IMR-90 (cell line): Measurements from ENCODE around the gene TSC1. TPM values are rescaled to one million over a fixed set of nuclear protein-coding genes. Genes with fewer than 3 reads are reported as not detected.

ENCODE experiments used
- ATAC-seq: fragments of 200-7000 bp; cut with Tn5 transposase; 2 replicates; pipeline ENCODE4 v1.9.1; 2020; ENCODE audit warnings: low read depth, mild to moderate bottlenecking, moderate library complexity
- BruUV-seq: library from RNA; stranded (reverse); fragments of 400-500 nt; replicated peaks from 2 replicates; lab custom pipeline; 2021; lab: Mats Ljungman, UMichigan
- CTCF ChIA-PET: fragments of 300-600 bp; formaldehyde crosslinking; extraction: SDS; loops from one replicate; lab custom pipeline; 2021; ENCODE audit warnings: antibody characterized with exemption; lab: Yijun Ruan, JAX
- POLR2A ChIA-PET: fragments of 300-600 bp; sonication (Branson Sonifier 250); formaldehyde crosslinking; loops from one replicate; lab custom pipeline; 2022; ENCODE audit warnings: antibody characterized with exemption; ENCODE audit not compliant: unreplicated experiment; lab: Charles Lee
- DNase-seq: peaks from one replicate; pipeline ENCODE4 v3.0.0; 2013
- H2AFZ ChIP-seq: replicated peaks from 2 replicates; pipeline ENCODE3; 2013; ENCODE audit warnings: low read length, mild to moderate bottlenecking; ENCODE audit not compliant: poor library complexity
- H2AK5ac ChIP-seq: 2 replicates; pipeline ENCODE4 v1.6.1; 2013; ENCODE audit warnings: low read depth, low read length, inconsistent platforms
- H2AK9ac ChIP-seq: replicated peaks from 2 replicates; pipeline ENCODE3; 2013; ENCODE audit warnings: mild to moderate bottlenecking, low read depth, low read length, moderate library complexity; ENCODE audit not compliant: poor library complexity
- H2BK120ac ChIP-seq: 2 replicates; pipeline ENCODE4 v1.6.1; 2013; ENCODE audit warnings: low read depth, low read length, inconsistent platforms
- H2BK15ac ChIP-seq: 3 replicates; pipeline ENCODE4 v1.6.1; 2013; ENCODE audit warnings: low read depth, low read length, inconsistent platforms
- H2BK20ac ChIP-seq: 2 replicates; pipeline ENCODE4 v1.6.1; 2013; ENCODE audit warnings: low read depth, mild to moderate bottlenecking, inconsistent platforms, low read length, moderate library complexity
- H2BK5ac ChIP-seq: 2 replicates; pipeline ENCODE4 v1.6.1; 2013; ENCODE audit warnings: mild to moderate bottlenecking, low read depth, low read length, inconsistent platforms; ENCODE audit not compliant: poor library complexity, severe bottlenecking
- H3K14ac ChIP-seq: replicated peaks from 2 replicates; pipeline ENCODE4 v1.6.1; 2013; ENCODE audit warnings: low read depth, low read length, inconsistent platforms
- H3K18ac ChIP-seq: 2 replicates; pipeline ENCODE4 v1.6.1; 2013; ENCODE audit warnings: low read depth, low read length, control low read depth
- H3K23ac ChIP-seq: 2 replicates; pipeline ENCODE4 v1.6.1; 2013; ENCODE audit warnings: low read depth, low read length, inconsistent platforms
- H3K27ac ChIP-seq: 2 replicates; pipeline ENCODE4 v1.5.1; 2013; ENCODE audit warnings: mild to moderate bottlenecking, control low read depth, low read length; ENCODE audit not compliant: insufficient read depth
- H3K27me3 ChIP-seq: 2 replicates; pipeline ENCODE4 v1.6.1; 2013; ENCODE audit warnings: low read length; ENCODE audit not compliant: control insufficient read depth, insufficient read depth
- H3K36me3 ChIP-seq: 2 replicates; pipeline ENCODE4 v1.6.1; 2013; ENCODE audit warnings: low read length, mixed read lengths; ENCODE audit not compliant: control insufficient read depth, insufficient read depth
- H3K4ac ChIP-seq: 2 replicates; pipeline ENCODE4 v1.6.1; 2013; ENCODE audit warnings: low read depth, low read length, inconsistent platforms
- H3K4me1 ChIP-seq: 2 replicates; pipeline ENCODE4 v1.6.1; 2013; ENCODE audit warnings: low read length, mixed read lengths; ENCODE audit not compliant: control insufficient read depth, insufficient read depth
- H3K4me2 ChIP-seq: 2 replicates; pipeline ENCODE4 v1.6.1; 2013; ENCODE audit warnings: low read depth, mild to moderate bottlenecking, control low read depth, low read length, moderate library complexity
- H3K4me3 ChIP-seq: 2 replicates; pipeline ENCODE4 v1.5.1; 2013; ENCODE audit warnings: low read depth, mild to moderate bottlenecking, control low read depth, low read length, moderate library complexity; ENCODE audit not compliant: insufficient read depth
- H3K56ac ChIP-seq: 2 replicates; pipeline ENCODE4 v1.6.1; 2013; ENCODE audit warnings: low read length, inconsistent platforms; ENCODE audit not compliant: insufficient read depth; ENCODE audit errors: extremely low read depth
- H3K79me1 ChIP-seq, 2 experiments: 2 replicates each; pipeline ENCODE4 v1.6.1; 2013; ENCODE audit warnings: low read length in 2 of 2, inconsistent platforms in 1 of 2, low read depth in 1 of 2
- H3K9ac ChIP-seq: 2 replicates; pipeline ENCODE4 v1.6.1; 2013; ENCODE audit warnings: low read depth, low read length, control low read depth
- H3K9me1 ChIP-seq: 2 replicates; pipeline ENCODE4 v1.6.1; 2013; ENCODE audit warnings: low read length, inconsistent platforms; ENCODE audit not compliant: insufficient read depth
- H3K9me3 ChIP-seq: 2 replicates; pipeline ENCODE4 v1.6.1; 2013; ENCODE audit warnings: low read length; ENCODE audit not compliant: control insufficient read depth, insufficient read depth
- H4K20me1 ChIP-seq: 2 replicates; pipeline ENCODE4 v1.6.1; 2013; ENCODE audit warnings: low read length, inconsistent platforms; ENCODE audit not compliant: insufficient read depth
- H4K5ac ChIP-seq: 2 replicates; pipeline ENCODE4 v1.6.1; 2013; ENCODE audit warnings: mild to moderate bottlenecking, low read depth, low read length, control low read depth
- H4K8ac ChIP-seq, 2 experiments: 2 replicates each; pipeline ENCODE4 v1.6.1; 2013; ENCODE audit warnings: low read depth in 2 of 2, low read length in 2 of 2, control low read depth in 1 of 2, inconsistent platforms in 1 of 2
- H4K91ac ChIP-seq: 2 replicates; pipeline ENCODE4 v1.6.1; 2013; ENCODE audit warnings: low read depth, low read length, inconsistent platforms; ENCODE audit not compliant: insufficient read depth
- POLR2A ChIP-seq: IDR thresholded peaks from 2 replicates; pipeline ENCODE4 v1.6.1; 2012; ENCODE audit warnings: mild to moderate bottlenecking, low read depth, low read length
- WGBS, 2 experiments: methylation state at CpG; one replicate each; pipeline versions ENCODE4 v1.1.5 to v1.1.7; 2013; ENCODE audit warnings: missing lambda C conversion rate in 2 of 2; ENCODE audit not compliant: insufficient read length in 1 of 2; ENCODE audit errors: extremely low coverage in 2 of 2; 5-methylcytosine and 5-hydroxymethylcytosine counted together
- dilution Hi-C: fragments of 300-500 bp; cut with HindIII; formaldehyde crosslinking; loops from one replicate; pipeline ENCODE4 v1.14.3; 2018; ENCODE audit warnings: low sequenced_read_pairs; ENCODE audit not compliant: unreplicated experiment
- in situ Hi-C: fragments of 300-500 bp; cut with MboI; formaldehyde crosslinking; loops from 3 replicates; pipeline ENCODE4 v1.14.3; 2019; ENCODE audit warnings: low sequenced_read_pairs, inconsistent platforms, mixed read lengths
- intact Hi-C: fragments of 100-400 bp; cut with micrococcal nuclease; formaldehyde crosslinking; loops from 2 replicates; pipeline ENCODE4 v1.10.0; 2022
- polyA plus RNA-seq, 3 experiments: library from polyadenylated mRNA; depleted of rRNA; stranded (reverse); fragments of >200 nt; gene quantifications; 2 replicates each; pipeline ENCODE4 v1.2.3, GENCODE V29; 2012; ENCODE audit warnings: low replicate concordance in 1 of 3
- total RNA-seq: library from RNA; depleted of rRNA; stranded (reverse); fragments of >200 nt; gene quantifications from 2 replicates; pipeline ENCODE4 v1.2.3, GENCODE V29; 2012

Gene TSC1
- total and polyA plus RNA-seq, 2 of the 4 experiments (the other 2 are of a cell fraction): 25.7 to 56.3 TPM

- H4K8ac ChIP-seq: no peak overlapping the region
- no peak overlapping the region for H2AK5ac ChIP-seq
- no peak overlapping the region for H2BK120ac ChIP-seq
- H2AFZ ChIP-seq: no peak overlapping the region
- dilution Hi-C loops: no loop called here
- no peak overlapping the region for H3K27ac ChIP-seq
- DNase-seq: no peak
- H3K79me1 ChIP-seq: no peaks in the 10 kb centered on the region
- WGBS, 2 experiments: 10% methylated on average over 4 of the region's 12 CpGs; no CpG with 5 or more reads in 1 of the 2 experiments
- H3K9me3 ChIP-seq: no peaks in the 10 kb centered on the region
- ATAC-seq: no peak
- no peak for TF ChIP-seq POLR2A
- H3K23ac ChIP-seq: no peak overlapping the region
- H4K20me1 ChIP-seq: no peaks in the 10 kb centered on the region
- no peaks in the 10 kb centered on the region for H3K9me1 ChIP-seq
- H2AK9ac ChIP-seq: no peak overlapping the region
- H3K36me3 ChIP-seq: no peaks in the 10 kb centered on the region
- ChIA-PET POLR2A (no interaction called here), CTCF (no interaction called here)
- in situ Hi-C loops: no loop called here
- H3K9ac ChIP-seq: no peak overlapping the region
- H3K18ac ChIP-seq: no peak overlapping the region
- no peaks in the 10 kb centered on the region for H3K4me1 ChIP-seq
- no peak overlapping the region for H4K91ac ChIP-seq
- H2BK15ac ChIP-seq: no peak overlapping the region
- no peak overlapping the region for H4K5ac ChIP-seq
- H3K56ac ChIP-seq: no peak overlapping the region
- no TSS peak for BruUV-seq
- no peak overlapping the region for H3K4me2 ChIP-seq
- intact Hi-C loops: no loop called here
- peaks cover 11% of the 10 kb centered on the region for H3K27me3 ChIP-seq
- H2BK5ac ChIP-seq: no peak overlapping the region
- H3K4ac ChIP-seq: no peak overlapping the region
- no peak overlapping the region for H2BK20ac ChIP-seq
- no peak overlapping the region for H3K14ac ChIP-seq
- no peak overlapping the region for H3K4me3 ChIP-seq
Observed at GRCh38 chr9:132849185-132849706, 95.2 kb downstream of the TSC1 start.
